Naive B cell (primary cell): ENCODE measurements around the gene RTN3. TPM values are rescaled to one million over a fixed set of nuclear protein-coding genes. Genes with fewer than 3 reads are reported as not detected.

Experiments used
- ATAC-seq, 2 donors: fragments of 150-1000 bp; cut with Tn5 transposase; 2 replicates each; pipeline ENCODE4 v1.10.0; 2021; ENCODE audit warnings: low read depth in 2 of 2, mild to moderate bottlenecking in 2 of 2, moderate library complexity in 2 of 2
- DNase-seq: peaks from one replicate; pipeline ENCODE4 v3.0.0; 2022
- H3K27ac Mint-ChIP-seq, 6 donors: one replicate each; pipeline ENCODE4 v1.8.0; 2020 to 2022; ENCODE audit warnings: mild to moderate bottlenecking in 6 of 6, mixed read lengths in 6 of 6, moderate library complexity in 5 of 6, inconsistent platforms in 2 of 6
- H3K27me3 Mint-ChIP-seq, 3 donors: one replicate each; pipeline ENCODE4 v1.8.0; 2021 to 2022; ENCODE audit warnings: mixed read lengths in 3 of 3, mild to moderate bottlenecking in 1 of 3
- H3K36me3 Mint-ChIP-seq, 2 donors: one replicate each; pipeline ENCODE4 v1.8.0; 2020 to 2022; ENCODE audit warnings: mixed read lengths in 2 of 2, inconsistent platforms in 1 of 2, mild to moderate bottlenecking in 1 of 2
- H3K4me1 Mint-ChIP-seq, 3 donors: one replicate each; pipeline ENCODE4 v1.8.0; 2020 to 2022; ENCODE audit warnings: mixed read lengths in 3 of 3, inconsistent platforms in 1 of 3, mild to moderate bottlenecking in 1 of 3, moderate library complexity in 1 of 3
- H3K4me3 Mint-ChIP-seq, 8 donors: one replicate each; pipeline ENCODE4 v1.8.0; 2020 to 2022; ENCODE audit warnings: mild to moderate bottlenecking in 8 of 8, mixed read lengths in 8 of 8, moderate library complexity in 8 of 8, inconsistent platforms in 2 of 8
- H3K9me3 Mint-ChIP-seq, 7 donors: one replicate each; pipeline ENCODE4 v1.8.0; 2020 to 2022; ENCODE audit warnings: mixed read lengths in 7 of 7, mild to moderate bottlenecking in 5 of 7, inconsistent platforms in 2 of 7, moderate library complexity in 1 of 7
- polyA plus RNA-seq, 6 donors: library from polyadenylated mRNA; unstranded; fragments of 300-500 nt; fragmentation: Illumina TruSeq; gene quantifications; one replicate each; pipeline ENCODE4 v1.2.3, GENCODE V29; 2021; ENCODE audit warnings: low read depth in 6 of 6

The RTN3 gene
- polyA plus RNA-seq, 6 donors from 2014 or later: 20.6 to 59.8 (median 27.8) TPM

DNA sequence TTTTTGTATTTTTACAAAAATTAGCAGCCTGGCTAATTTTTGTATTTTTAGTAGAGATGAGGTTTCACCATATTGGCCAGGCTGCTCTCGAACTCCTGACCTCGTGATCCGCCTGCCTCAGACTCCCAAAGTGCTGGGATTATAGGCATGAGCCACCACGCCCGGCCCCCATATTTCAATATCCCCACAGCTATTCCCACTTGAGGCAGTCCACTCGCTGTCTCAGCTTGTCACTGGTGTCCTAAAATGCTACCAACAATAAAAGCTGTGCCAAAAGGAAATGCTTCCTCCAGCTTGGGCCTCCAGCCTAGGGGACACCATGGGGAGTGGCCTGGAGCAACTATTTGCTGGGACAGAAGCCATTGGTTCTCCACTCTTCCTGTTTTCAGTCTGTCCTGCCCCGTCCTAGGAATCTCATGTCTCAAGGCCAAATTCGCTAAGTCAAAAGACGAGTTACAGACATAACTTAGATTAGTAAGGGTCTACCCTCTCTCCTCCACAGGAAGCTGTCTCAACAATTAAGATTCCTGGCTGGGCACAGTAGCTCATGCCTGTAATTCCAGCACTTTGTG lies 124.6 kb downstream of the RTN3 start:
- Mint-ChIP-seq H3K36me3 (no peaks in the 10 kb centered on the region), H3K27ac (no peak overlapping the region), H3K9me3 (no peaks in the 10 kb centered on the region), H3K4me3 (peak overlapping the region in 1 of 8 donors; percentile 9), H3K4me1 (no peaks in the 10 kb centered on the region), H3K27me3 (peaks cover under 1 to 4% (median 1%) of the 10 kb centered on the region in 3 donors)
- ATAC-seq (no peak), DNase-seq (no peak)

Other genes starting within 250 kb of the RTN3 start
- not detected for gene PLAAT5, start 190.3 kb upstream of the RTN3 start, polyA plus RNA-seq
- 1 to 10 TPM in 1 of 6 donors, under 1 TPM in 3, not detected in 2; 0.17 to 1.2 (median 0.34) TPM for gene LGALS12, start 175.4 kb upstream of the RTN3 start, polyA plus RNA-seq
- 10 to 100 TPM; 31.7 to 72.1 (median 42.2) TPM for gene PLAAT4, start 144.7 kb upstream of the RTN3 start, polyA plus RNA-seq
- not detected for gene PLAAT2, start 118.1 kb upstream of the RTN3 start, polyA plus RNA-seq
- under 1 TPM in 3 of 6 donors, not detected in 3; 0.21 to 0.40 (median 0.38) TPM for gene PLAAT3, start 67.1 kb upstream of the RTN3 start, polyA plus RNA-seq
- 10 to 100 TPM; 15.9 to 22.4 (median 20.8) TPM for gene ATL3, start 10.1 kb upstream of the RTN3 start, polyA plus RNA-seq
- gene ZFTA, start 87.3 kb downstream of the RTN3 start, polyA plus RNA-seq: under 1 TPM in 5 of 6 donors, not detected in 1; 0.09 to 0.44 (median 0.23) TPM
- under 1 TPM; 0.24 to 0.78 (median 0.60) TPM for gene SPINDOC, start 132.0 kb downstream of the RTN3 start, polyA plus RNA-seq
- gene MARK2, start 157.6 kb downstream of the RTN3 start, polyA plus RNA-seq: 10 to 100 TPM; 31.0 to 66.8 (median 42.9) TPM
- not detected for gene RCOR2, start 235.7 kb downstream of the RTN3 start, polyA plus RNA-seq